HG03460 (cell line): ENCODE measurements around the gene KLF15.

ENCODE experiments used
- ATAC-seq: cut with Tn5 transposase; IDR thresholded peaks from one replicate; pipeline ENCODE4 v1.9.1; 2021; ENCODE audit not compliant: unreplicated experiment

The KLF15 gene

DNA sequence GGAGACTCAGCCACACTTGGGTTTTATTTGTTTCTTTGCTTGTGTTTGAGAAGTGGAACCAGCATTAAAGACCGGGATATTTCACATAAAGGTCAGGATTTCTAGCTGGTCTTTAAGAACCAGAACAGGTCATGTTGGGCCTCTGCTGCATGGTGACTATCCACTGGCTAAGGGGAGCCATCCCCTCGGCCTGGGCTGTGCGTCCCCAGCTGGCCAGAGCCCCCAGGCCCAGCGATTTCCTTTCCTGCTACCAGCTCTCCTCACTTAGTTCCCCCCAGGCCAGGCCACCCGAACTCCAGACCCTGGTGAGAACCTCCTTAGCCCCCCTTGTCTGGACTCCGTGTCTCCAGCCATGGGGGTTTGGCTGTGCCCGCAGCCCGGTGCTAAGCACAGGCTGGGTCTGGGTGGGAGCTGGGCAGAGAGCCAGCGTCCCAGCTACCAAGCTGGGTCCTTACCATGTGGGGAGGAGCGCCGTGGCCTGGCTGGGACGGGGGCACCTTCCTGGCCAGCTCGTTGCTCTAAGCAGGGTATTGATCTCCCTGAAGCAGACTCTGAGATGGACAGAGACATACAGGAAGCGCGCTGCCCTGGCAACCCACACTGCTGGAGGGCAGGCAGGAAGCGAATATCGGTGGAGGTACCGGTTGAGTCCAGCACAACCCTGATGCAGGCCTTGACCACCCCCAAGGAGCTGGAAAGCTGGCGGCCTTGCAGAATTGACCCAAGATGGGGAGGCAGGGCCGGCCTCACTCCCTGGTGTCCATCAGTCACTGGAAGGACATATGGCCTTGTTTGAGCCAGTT, 49.4 kb downstream of the KLF15 start:
- ATAC-seq: no peak

DNA sequence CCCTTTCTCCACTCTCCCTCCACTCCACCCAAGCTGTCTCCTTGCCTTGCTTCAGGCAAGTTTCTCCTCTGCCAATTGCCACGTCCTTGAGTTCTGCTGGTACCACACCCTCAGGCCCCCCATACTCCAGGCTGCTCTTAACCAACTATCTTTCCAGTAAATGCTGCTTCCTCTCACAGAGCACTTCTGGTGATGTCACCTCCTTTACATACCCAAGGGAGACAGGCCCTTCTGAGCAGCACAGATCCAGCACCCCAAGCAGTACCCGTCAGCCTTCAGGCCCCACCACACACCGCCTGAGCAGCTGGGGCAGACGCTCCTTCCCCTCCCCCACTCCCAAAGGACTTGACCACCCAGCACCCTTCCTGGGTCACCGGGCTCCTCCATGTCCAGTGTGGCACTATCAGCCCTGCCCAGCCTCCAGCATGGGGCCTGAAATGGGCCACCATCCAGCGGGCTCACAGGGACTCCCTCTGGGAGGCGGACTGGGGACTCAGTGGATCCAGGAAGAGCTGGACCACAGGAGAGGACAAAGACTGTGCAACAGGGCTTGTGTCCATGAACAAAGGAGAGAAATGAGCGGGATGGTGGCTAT, 50.2 kb downstream of the KLF15 start:
- no peak for ATAC-seq

DNA sequence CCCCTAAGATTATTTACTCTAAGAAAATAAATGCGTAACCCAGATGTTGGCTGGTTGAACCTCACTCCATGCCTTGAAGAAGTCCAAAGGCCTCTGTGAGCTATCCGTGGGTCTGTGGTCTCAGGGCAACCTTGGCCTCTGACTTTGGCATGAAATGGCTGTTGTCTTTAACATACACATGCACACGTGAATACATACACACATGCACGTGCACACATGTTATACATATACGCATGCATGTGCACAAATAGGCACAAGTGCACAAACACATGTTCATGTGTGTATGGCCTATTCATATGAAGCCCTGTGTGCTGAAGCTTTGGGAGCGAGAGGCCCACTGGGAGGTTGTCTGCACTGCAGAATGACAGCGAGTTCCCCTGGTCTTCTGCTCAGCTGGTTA, 50.8 kb downstream of the KLF15 start:
- no peak for ATAC-seq

DNA sequence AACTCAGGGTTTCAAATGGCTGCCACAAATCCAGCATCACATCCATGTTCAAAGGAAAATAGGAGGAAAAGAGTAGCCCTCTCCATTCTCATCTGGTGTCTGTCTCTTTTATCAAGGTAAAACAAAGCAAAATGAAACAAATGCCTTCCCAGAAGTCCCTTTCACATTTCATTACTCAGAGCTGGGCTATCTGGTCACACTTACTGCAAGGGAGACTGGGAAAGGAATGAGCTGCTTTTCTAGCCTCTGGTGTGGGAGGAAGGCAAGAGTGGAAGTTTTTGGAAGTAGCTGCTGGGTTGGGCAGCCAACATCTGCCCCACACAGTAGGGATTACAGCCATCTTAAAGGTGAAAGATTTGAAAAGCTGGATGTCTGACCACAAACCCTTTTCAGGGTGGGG, 51.8 kb downstream of the KLF15 start:
- no peak for ATAC-seq

DNA sequence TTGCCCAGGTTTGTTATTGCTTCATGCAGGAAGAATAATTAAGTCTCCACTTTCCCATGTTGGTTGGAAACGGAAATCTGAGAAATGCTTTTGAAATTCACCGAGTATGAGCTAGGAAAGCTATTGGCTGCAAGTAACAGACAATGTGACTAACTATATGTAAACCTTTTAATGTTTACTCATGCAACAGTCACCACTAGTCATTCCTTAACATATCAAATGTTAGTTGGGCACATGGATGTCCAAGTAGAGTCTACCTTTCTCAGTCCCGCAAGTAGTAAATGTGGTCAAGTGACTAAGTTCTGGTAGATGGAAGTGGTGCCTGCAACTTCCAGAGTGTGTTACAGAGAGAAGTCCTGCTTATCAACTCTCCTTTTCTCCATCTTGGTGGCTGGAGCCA, 52.5 kb downstream of the KLF15 start:
- no peak for ATAC-seq

DNA sequence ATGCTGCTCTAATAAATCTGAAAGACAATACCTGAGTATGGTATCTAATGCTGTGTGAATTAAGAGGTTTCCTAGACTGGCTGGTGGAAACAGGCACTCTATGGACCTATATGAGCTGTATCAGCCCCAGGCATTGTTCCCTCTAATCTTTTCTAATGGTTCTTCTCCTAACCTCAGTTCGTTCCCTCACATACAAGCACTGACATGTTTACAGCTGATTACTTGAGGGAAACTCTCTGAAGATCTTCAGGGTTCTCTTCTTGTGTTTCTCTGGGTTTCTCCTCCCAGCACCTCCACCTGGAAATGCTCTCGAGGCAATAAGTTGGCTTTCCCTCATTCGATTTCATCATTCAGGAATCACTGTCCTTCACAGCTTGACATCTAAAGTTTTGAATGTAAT, 52.9 kb downstream of the KLF15 start:
- ATAC-seq: no peak

DNA sequence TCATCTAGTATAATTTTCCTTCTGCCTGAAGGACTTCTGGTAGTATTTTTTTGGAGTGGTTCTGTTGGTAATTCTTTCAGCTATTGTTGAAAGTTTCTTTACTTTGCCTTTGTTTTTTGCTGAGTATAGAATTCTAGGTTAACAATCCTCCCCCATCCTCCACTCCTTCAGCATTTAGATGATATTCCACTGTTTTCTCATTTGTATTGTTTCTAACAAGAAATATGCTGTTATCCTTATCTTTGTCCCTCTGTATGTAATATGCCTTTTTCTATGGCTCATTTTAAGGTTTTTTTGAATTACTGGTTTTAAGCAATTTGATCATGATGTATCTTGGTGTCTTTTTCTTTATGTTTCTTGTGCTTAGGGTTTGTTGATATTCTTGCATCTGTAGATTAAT, 53.9 kb downstream of the KLF15 start:
- ATAC-seq: no peak

DNA sequence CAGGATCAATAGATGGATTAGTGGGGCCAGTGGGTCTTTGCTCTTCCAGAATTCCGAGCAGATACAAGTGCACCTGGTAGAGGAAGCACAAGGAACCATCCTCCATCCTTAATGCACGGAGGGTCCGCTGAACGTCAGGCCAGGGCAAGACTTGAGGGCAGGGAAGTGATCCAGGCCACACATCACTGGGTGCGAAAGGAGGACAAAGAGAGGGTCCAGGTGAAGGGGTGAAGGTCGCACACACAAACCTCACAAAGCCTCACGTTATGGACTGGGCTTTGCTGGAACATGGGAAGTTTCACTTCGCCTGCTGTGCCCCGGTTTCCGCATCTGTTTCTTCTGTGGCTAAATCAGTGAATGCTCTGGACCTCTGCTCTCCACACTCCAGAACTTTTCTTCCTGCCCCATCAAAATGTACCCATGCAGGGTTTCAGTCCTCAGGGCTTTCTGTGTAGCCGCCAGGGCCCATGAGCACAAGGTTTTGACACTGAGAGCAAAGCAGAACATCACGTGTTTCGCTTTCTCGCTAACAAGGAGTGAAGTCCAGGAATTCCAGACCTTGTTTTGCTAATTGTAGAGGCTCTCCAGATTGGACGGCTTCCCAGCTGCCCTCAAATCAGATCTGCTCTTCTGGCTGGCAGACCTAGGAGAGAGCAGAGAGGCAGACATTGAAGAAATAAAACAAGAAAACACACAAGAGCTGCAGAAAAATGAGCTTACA, 56.3 kb downstream of the KLF15 start:
- ATAC-seq: no peak

DNA sequence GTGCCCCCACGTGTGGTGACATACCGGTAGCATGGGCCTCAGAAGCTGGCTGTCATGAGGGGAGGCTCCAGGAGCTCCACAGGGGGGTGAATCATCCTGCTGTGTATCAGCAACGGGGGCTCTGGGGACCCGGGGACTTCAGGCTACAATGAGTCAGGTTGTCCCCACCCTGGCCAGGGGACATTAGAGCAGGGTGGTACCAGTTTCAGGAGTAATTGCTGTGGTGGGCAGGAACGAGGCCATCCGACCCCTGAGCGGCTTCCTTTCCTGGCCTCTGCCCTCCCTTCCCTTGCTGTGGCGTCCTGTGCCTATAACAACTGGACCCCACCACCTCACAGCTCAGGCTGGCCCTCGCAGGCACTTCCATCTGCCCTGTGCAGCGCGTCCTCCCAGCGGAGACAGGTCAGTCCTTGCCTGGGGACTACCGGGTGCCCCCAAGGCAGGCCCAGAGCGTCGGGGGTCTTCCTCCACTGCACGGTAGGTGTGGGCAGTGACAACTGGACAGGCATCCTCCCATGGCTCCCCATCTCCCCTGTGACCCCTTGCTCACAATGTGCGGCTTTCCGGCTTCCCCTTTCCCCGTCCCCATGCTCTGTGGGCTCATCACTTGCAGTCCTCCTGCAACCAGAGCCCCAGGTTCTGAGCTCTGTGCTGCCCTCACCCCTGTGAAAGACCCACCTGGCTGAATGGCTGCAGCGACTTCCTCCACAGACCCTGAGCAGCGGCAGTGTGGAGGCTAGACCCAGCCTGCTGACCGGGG, 57.0 kb downstream of the KLF15 start:
- ATAC-seq: no peak

DNA sequence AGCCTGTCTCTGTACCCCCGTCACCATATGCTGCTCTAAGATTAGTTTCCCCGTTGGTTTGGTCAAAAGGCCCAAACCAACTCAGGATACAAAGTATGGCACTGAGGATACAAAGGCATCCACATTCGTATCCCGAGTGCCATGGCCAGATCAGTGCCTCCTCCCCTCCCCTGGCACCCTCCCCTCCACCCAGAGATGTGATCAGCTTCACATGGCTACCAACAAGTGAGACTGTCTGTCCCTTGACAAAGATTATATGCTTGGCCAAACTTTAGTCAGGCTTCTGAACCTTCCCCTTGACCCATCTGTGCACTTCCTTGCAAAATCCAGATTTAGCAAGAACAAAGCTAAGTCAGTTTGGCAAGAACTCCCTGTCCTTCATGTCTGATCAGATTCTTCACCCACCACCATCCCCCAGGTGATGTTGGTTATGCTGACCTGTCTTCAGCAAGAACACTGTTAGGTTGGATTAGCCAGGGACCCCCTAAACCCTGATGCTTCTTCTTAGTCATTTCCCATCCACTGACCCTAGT, 61.7 kb downstream of the KLF15 start:
- no peak for ATAC-seq

DNA sequence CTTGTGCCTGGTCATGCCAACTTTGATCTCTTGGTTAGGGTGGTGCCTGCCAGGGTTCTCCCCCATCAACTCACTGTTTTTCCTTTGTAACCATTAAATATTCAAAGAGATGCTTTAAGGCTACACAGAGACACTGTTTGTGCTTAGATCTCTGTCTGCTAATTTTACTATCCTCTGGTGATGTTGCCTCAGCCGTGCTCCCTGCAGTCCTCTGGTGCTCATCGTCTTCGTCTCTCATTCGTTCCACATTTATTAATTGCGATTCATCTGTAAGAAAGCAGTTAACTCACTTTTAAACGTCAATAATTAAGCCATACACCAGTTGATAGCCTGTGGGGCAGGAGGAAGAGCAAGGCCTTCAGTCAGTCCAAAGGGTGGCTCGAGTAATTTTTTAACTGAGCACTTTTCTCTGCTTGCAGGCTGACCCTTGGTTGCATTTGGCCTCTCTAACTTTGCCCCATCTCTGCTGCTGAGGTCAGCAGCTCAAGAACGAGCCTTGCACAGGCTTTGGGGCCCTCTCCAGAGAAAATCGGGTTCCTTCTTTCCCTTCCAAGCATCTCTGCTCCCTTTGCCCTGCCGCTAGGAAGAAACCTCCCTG, 62.9 kb downstream of the KLF15 start:
- no peak for ATAC-seq

DNA sequence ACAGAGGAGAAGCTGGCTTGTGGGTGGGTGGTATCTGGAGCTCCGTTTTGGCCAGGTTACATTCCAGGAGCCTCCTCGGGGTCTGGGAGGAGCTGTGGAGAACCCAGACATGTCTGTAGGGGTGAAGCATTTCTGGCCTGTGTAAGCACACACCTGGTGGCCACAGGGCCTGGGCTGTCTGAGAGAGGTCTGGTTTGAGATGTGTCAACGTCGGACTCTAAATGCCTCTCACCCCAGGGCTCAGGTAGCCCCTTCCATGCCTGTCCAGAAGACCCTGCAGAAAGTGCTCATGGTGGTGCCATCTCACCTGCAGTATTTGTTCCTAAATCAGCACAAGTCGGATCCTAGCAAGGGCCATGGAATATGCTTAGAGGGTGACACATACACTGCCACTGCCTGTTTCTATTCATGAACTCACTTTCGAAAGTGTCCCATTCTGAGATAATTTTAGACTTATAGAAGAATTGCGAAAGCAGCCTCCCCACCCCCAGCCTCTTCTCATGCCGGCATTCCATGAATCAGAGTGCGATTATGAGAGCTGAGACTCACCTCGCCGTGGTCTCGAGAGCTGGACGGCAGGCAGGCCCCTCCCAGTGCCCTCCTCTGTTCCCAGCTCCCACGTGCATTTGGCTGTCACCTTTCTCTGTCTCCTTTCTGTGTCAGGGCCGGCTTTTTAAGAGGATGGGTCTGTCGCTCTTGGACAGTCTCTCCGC, 63.7 kb downstream of the KLF15 start:
- no peak for ATAC-seq
